Testis (tissue), 2 donors: ENCODE measurements around the gene MLF2.

ENCODE experiments used
- POLR2A ChIP-seq: fragments of 450-650 bp; IDR thresholded peaks from one replicate; pipeline ENCODE4 v1.6.1; 2017; ENCODE audit warnings: antibody characterized with exemption, mild to moderate bottlenecking, moderate library complexity
- TF ChIP-seq, protein P1 (sequence below), 3 experiments: fragments of 450-650 bp in 2 of 3; fragments of 200-600 bp in 1 of 3; sonication (generic) in 1 of 3; IDR thresholded peaks; one replicate each; pipeline ENCODE4 v1.5.1; 2016 to 2019; ENCODE audit warnings: antibody characterized with exemption in 3 of 3, mild to moderate bottlenecking in 2 of 3, moderate library complexity in 1 of 3

GRCh38 chr12:6736754-6737153 is 16.2 kb downstream of the MLF2 start:
- TF ChIP-seq, protein P1, sequence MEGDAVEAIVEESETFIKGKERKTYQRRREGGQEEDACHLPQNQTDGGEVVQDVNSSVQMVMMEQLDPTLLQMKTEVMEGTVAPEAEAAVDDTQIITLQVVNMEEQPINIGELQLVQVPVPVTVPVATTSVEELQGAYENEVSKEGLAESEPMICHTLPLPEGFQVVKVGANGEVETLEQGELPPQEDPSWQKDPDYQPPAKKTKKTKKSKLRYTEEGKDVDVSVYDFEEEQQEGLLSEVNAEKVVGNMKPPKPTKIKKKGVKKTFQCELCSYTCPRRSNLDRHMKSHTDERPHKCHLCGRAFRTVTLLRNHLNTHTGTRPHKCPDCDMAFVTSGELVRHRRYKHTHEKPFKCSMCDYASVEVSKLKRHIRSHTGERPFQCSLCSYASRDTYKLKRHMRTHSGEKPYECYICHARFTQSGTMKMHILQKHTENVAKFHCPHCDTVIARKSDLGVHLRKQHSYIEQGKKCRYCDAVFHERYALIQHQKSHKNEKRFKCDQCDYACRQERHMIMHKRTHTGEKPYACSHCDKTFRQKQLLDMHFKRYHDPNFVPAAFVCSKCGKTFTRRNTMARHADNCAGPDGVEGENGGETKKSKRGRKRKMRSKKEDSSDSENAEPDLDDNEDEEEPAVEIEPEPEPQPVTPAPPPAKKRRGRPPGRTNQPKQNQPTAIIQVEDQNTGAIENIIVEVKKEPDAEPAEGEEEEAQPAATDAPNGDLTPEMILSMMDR (IDR thresholded peaks at IDR 0.05) = no peak
- TF ChIP-seq POLR2A = no peak
